H1 (cell line): ENCODE measurements around the gene MEGF9. TPM values are rescaled to one million over a fixed set of nuclear protein-coding genes. Genes with fewer than 3 reads are reported as not detected.

Experiments used
- CTCF ChIA-PET: fragments of 300-600 bp; sonication (Branson Sonifier 250); formaldehyde crosslinking; loops from one replicate; lab custom pipeline; 2021; ENCODE audit not compliant: partially characterized antibody; lab: Charles Lee
- POLR2A ChIA-PET: fragments of 300-600 bp; sonication (Branson Sonifier 250); formaldehyde crosslinking; loops from one replicate; lab custom pipeline; 2021; ENCODE audit warnings: inconsistent platforms; ENCODE audit not compliant: partially characterized antibody; lab: Charles Lee
- DNase-seq, 2 experiments: peaks; one replicate each; pipeline versions ENCODE4 v3.0.0 to v3.0.0-alpha.2; 2010 to 2022; ENCODE audit warnings: low spot score in 2 of 2, low read depth in 1 of 2, mixed read lengths in 1 of 2
- FAIRE-seq: peaks from 2 replicates; lab custom pipeline; 2011; peaks lifted over from hg19 to GRCh38; lab: Jason Lieb, UNC
- H2AFZ ChIP-seq: 2 replicates; pipeline ENCODE4 v1.8.1; 2012; ENCODE audit warnings: low read length, inconsistent platforms
- H2AK5ac ChIP-seq: 2 replicates; pipeline ENCODE4 v1.6.1; 2013; ENCODE audit warnings: low read depth, low read length
- H2BK120ac ChIP-seq: replicated peaks from 2 replicates; pipeline ENCODE3; 2013; ENCODE audit warnings: low read depth, low read length, inconsistent platforms
- H2BK12ac ChIP-seq: 2 replicates; pipeline ENCODE4 v1.6.1; 2013; ENCODE audit warnings: low read depth, low read length
- H2BK15ac ChIP-seq: 2 replicates; pipeline ENCODE4 v1.6.1; 2013; ENCODE audit warnings: low read length
- H2BK20ac ChIP-seq: 2 replicates; pipeline ENCODE4 v1.6.1; 2013; ENCODE audit warnings: low read length
- H2BK5ac ChIP-seq: 2 replicates; pipeline ENCODE4 v1.6.1; 2013; ENCODE audit warnings: low read depth, low read length
- H3K14ac ChIP-seq: 2 replicates; pipeline ENCODE4 v1.6.1; 2013; ENCODE audit warnings: inconsistent platforms; ENCODE audit not compliant: insufficient read length
- H3K18ac ChIP-seq: 2 replicates; pipeline ENCODE4 v1.6.1; 2013; ENCODE audit warnings: low read length; ENCODE audit errors: extremely low read depth
- H3K23ac ChIP-seq: 2 replicates; pipeline ENCODE4 v1.6.1; 2013; ENCODE audit warnings: inconsistent platforms; ENCODE audit not compliant: insufficient read length
- H3K23me2 ChIP-seq: 2 replicates; pipeline ENCODE4 v1.6.1; 2013; ENCODE audit warnings: low read depth, low read length
- H3K27ac ChIP-seq: 2 replicates; pipeline ENCODE4 v1.6.1; 2011; ENCODE audit warnings: low read depth, low read length, inconsistent platforms
- H3K27me3 ChIP-seq, 4 experiments: replicated peaks in 1 of 4; 1 replicate in 1 of 4; 2 replicates in 3 of 4; pipeline versions ENCODE4 v1.6.1 to v1.8.1; 2011 to 2013; ENCODE audit warnings: low read length in 3 of 4, mild to moderate bottlenecking in 3 of 4, inconsistent platforms in 2 of 4, mixed read lengths in 2 of 4, moderate library complexity in 1 of 4; ENCODE audit not compliant: control insufficient read depth in 3 of 4, insufficient read depth in 3 of 4; ENCODE audit errors: extremely low read depth in 1 of 4
- H3K36me3 ChIP-seq, 4 experiments: 2 replicates each; pipeline versions ENCODE4 v1.6.1 to v1.8.1; 2011 to 2013; ENCODE audit warnings: mild to moderate bottlenecking in 4 of 4, low read length in 3 of 4, moderate library complexity in 2 of 4, control low read depth in 1 of 4, inconsistent platforms in 1 of 4; ENCODE audit not compliant: insufficient read depth in 4 of 4, control insufficient read depth in 2 of 4
- H3K4ac ChIP-seq: replicated peaks from 2 replicates; pipeline ENCODE3; 2013; ENCODE audit warnings: low read length, low read depth, mixed read lengths, inconsistent platforms; ENCODE audit not compliant: insufficient read length
- H3K4me1 ChIP-seq, 4 experiments: replicated peaks in 1 of 4; 1 replicate in 1 of 4; 2 replicates in 3 of 4; pipeline versions ENCODE4 v1.6.1 to v1.8.1; 2011 to 2013; ENCODE audit warnings: low read length in 3 of 4, inconsistent platforms in 2 of 4, mixed read lengths in 1 of 4; ENCODE audit not compliant: insufficient read depth in 4 of 4, control insufficient read depth in 3 of 4
- H3K4me2 ChIP-seq, 2 experiments: 2 replicates each; pipeline versions ENCODE4 v1.6.1 to v1.8.1; 2011 to 2013; ENCODE audit warnings: low read depth in 2 of 2, low read length in 2 of 2, control low read depth in 1 of 2, inconsistent platforms in 1 of 2, mild to moderate bottlenecking in 1 of 2; ENCODE audit not compliant: insufficient read depth in 1 of 2
- H3K4me3 ChIP-seq, 4 experiments: fragments of 200-600, 300-600 bp in 1 of 4; sonication (generic), shearing (Covaris generic), sonication (Bioruptor Twin) in 1 of 4; 2 replicates each; pipeline versions ENCODE4 v1.5.1 to v1.8.1; 2011 to 2016; ENCODE audit warnings: low read length in 4 of 4, low read depth in 3 of 4, control low read depth in 2 of 4, inconsistent platforms in 2 of 4, mild to moderate bottlenecking in 2 of 4, mixed read lengths in 1 of 4, moderate library complexity in 1 of 4; ENCODE audit not compliant: insufficient read depth in 2 of 4; ENCODE audit errors: extremely low read depth in 1 of 4
- H3K56ac ChIP-seq: replicated peaks from 2 replicates; pipeline ENCODE3; 2013; ENCODE audit warnings: low read depth, mild to moderate bottlenecking, mixed read lengths, low read length, inconsistent platforms; ENCODE audit not compliant: insufficient read length
- H3K79me1 ChIP-seq: 2 replicates; pipeline ENCODE4 v1.6.1; 2013; ENCODE audit warnings: low read depth, low read length, control low read depth
- H3K79me2 ChIP-seq, 2 experiments: 2 replicates each; pipeline versions ENCODE4 v1.6.1 to v1.8.1; 2012 to 2013; ENCODE audit warnings: low read length in 2 of 2, mild to moderate bottlenecking in 2 of 2, inconsistent platforms in 1 of 2; ENCODE audit not compliant: insufficient read depth in 2 of 2, control insufficient read depth in 1 of 2
- H3K9ac ChIP-seq, 4 experiments: replicated peaks in 1 of 4; 1 replicate in 1 of 4; 2 replicates in 3 of 4; pipeline versions ENCODE4 v1.6.1 to v1.8.1; 2011 to 2013; ENCODE audit warnings: low read depth in 3 of 4, low read length in 3 of 4, control low read depth in 2 of 4, mild to moderate bottlenecking in 2 of 4, moderate library complexity in 2 of 4, inconsistent platforms in 1 of 4; ENCODE audit errors: extremely low read depth in 1 of 4
- H3K9me3 ChIP-seq, 2 experiments: 2 replicates each; pipeline versions ENCODE4 v1.6.1 to v1.8.1; 2012 to 2013; ENCODE audit warnings: mild to moderate bottlenecking in 2 of 2, moderate library complexity in 2 of 2, control low read depth in 1 of 2, inconsistent platforms in 1 of 2, low read depth in 1 of 2, low read length in 1 of 2, mixed read lengths in 1 of 2; ENCODE audit not compliant: insufficient read depth in 2 of 2
- H4K20me1 ChIP-seq, 2 experiments: replicated peaks in 1 of 2; 2 replicates each; pipeline versions ENCODE3 to v1.8.1; 2011 to 2013; ENCODE audit warnings: inconsistent platforms in 2 of 2, low read length in 2 of 2, mild to moderate bottlenecking in 1 of 2; ENCODE audit not compliant: insufficient read depth in 2 of 2, control insufficient read depth in 1 of 2
- H4K5ac ChIP-seq: 2 replicates; pipeline ENCODE4 v1.6.1; 2013; ENCODE audit warnings: low read length, low read depth, mixed read lengths, inconsistent platforms; ENCODE audit not compliant: insufficient read length
- H4K8ac ChIP-seq: 2 replicates; pipeline ENCODE4 v1.8.0; 2013; ENCODE audit warnings: mild to moderate bottlenecking, moderate library complexity, low read length, inconsistent platforms; ENCODE audit not compliant: insufficient read depth; ENCODE audit errors: extremely low read depth
- H4K91ac ChIP-seq: replicated peaks from 2 replicates; pipeline ENCODE3; 2013; ENCODE audit warnings: low read length, mixed read lengths, inconsistent platforms; ENCODE audit not compliant: insufficient read length
- ASH2L ChIP-seq: fragments of 200-600, 300-600 bp; sonication (generic); IDR thresholded peaks from one replicate; pipeline ENCODE4 v1.7.1; 2017; ENCODE audit warnings: low read length
- CBX8 ChIP-seq: fragments of 300-800, 300-1000 bp; sonication (generic); IDR thresholded peaks from 2 replicates; pipeline ENCODE4 v1.7.1; 2016; ENCODE audit warnings: low read depth, low read length, borderline replicate concordance
- CEBPB ChIP-seq: IDR thresholded peaks from 2 replicates; pipeline ENCODE4 v1.6.1; 2012; ENCODE audit warnings: low read depth, low read length
- CHD1 ChIP-seq: IDR thresholded peaks from 2 replicates; pipeline ENCODE4 v1.6.1; 2012; ENCODE audit warnings: low read depth, low read length, improper control_type of control experiment
- KDM4A ChIP-seq: IDR thresholded peaks from one replicate; pipeline ENCODE4 v1.7.1; 2012; ENCODE audit warnings: low read depth, mild to moderate bottlenecking, moderate library complexity, low read length, inconsistent platforms; ENCODE audit not compliant: severe bottlenecking
- SIX5 ChIP-seq: IDR thresholded peaks from 2 replicates; pipeline ENCODE4 v1.6.1; 2011; ENCODE audit warnings: mild to moderate bottlenecking, low read depth, low read length
- SP1 ChIP-seq: IDR thresholded peaks from 2 replicates; pipeline ENCODE4 v1.6.1; 2011; ENCODE audit warnings: low read depth, low read length
- TBP ChIP-seq: IDR thresholded peaks from 2 replicates; pipeline ENCODE4 v1.6.1; 2011; ENCODE audit warnings: low read depth, low read length, improper control_type of control experiment
- TCF12 ChIP-seq: IDR thresholded peaks from 2 replicates; pipeline ENCODE4 v1.6.1; 2011; ENCODE audit warnings: low read depth, mild to moderate bottlenecking, low read length
- TEAD4 ChIP-seq: IDR thresholded peaks from 2 replicates; pipeline ENCODE4 v1.6.1; 2012; ENCODE audit warnings: low read depth, low read length, inconsistent platforms, mixed read lengths
- YY1 ChIP-seq: IDR thresholded peaks from 2 replicates; pipeline ENCODE4 v1.6.1; 2011; ENCODE audit warnings: low read depth, mild to moderate bottlenecking, low read length
- WGBS, 2 experiments: shearing (Covaris generic) in 1 of 2; methylation state at CpG; one replicate each; pipeline versions ENCODE4 v1.1.6 to v1.1.7; 2013 to 2015; ENCODE audit warnings: low lambda C conversion rate in 2 of 2, mixed read lengths in 2 of 2, inconsistent platforms in 1 of 2, low coverage in 1 of 2, missing lambda C conversion rate in 1 of 2; ENCODE audit not compliant: insufficient replicate concordance in 2 of 2, insufficient coverage in 1 of 2, insufficient read length in 1 of 2; ENCODE audit errors: extremely low coverage in 1 of 2, missing lambda C conversion rate in 1 of 2; 5-methylcytosine and 5-hydroxymethylcytosine counted together
- polyA plus RNA-seq, 7 experiments: library from polyadenylated mRNA; depleted of rRNA in 3 of 7; stranded (reverse) in 5 of 7; unstranded in 2 of 7; fragments of >200 nt in 5 of 7; fragments of 200-250 nt in 2 of 7; gene quantifications; 1 replicate in 5 of 7; 2 replicates in 1 of 7; 4 replicates in 1 of 7; pipeline versions ENCODE4 v1.2.1 to v1.2.3, GENCODE V29; 2011 to 2013; ENCODE audit warnings: missing spikeins in 2 of 7, mixed read lengths in 2 of 7
- total RNA-seq: library from RNA; stranded (reverse); fragmentation: NEBNext Ultra II Directional; extraction: Animal tissue kit (Norgen Biotek cat#: 25700); gene quantifications from 2 replicates; pipeline ENCODE4 v1.2.1, GENCODE V29; 2021
- TF ChIP-seq, protein P1 (sequence below), 3 experiments: IDR thresholded peaks; 1 replicate in 2 of 3; 2 replicates in 1 of 3; pipeline versions ENCODE4 v1.5.1 to v1.6.1; 2011; ENCODE audit warnings: low read length in 3 of 3, mild to moderate bottlenecking in 3 of 3, inconsistent platforms in 2 of 3, low read depth in 1 of 3, moderate library complexity in 1 of 3; ENCODE audit not compliant: insufficient read depth in 1 of 3; ENCODE audit errors: control extremely low read depth in 1 of 3

The MEGF9 gene
- total and polyA plus RNA-seq, 2 of the 8 experiments (the other 6 are each of a cell fraction or from before 2014, with no cell fraction given): 0.45 to 1.8 TPM

DNA sequence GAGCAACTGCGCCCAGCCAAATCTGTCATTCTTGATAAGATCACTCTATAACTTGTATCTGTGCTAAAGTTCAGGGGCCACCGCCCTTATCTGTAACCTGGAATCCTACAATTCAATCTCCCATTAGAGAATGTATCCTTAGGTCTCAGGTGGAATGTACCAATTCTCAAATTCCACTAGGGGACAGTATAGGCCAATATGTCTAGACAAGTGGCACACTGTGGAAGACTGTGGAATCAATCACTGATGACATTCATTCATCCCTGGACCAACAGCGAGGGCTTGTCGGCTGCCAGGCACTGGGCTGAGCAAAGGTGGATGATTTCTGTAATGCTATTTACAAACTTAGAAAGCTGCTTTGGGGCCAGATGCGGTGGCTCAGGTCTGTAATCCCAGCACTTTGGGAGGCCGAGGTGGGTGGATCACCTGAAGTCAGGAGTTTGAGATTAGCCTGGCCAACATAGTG, 28.7 kb upstream of the MEGF9 start:
- Histone ChIP-seq H4K20me1 (no peaks in the 10 kb centered on the region), H3K79me1 (no peaks in the 10 kb centered on the region), H2BK5ac (no peak overlapping the region), H3K9me3 (peaks cover 0 to 6% of the 10 kb centered on the region in 2 experiments; a peak in 1 of 4 replicates), H2BK120ac (no peak overlapping the region), H3K27ac (no peak overlapping the region), H3K23me2 (no peaks in the 10 kb centered on the region), H3K4me3 (no peak overlapping the region), H3K4me1 (no peaks in the 10 kb centered on the region), H2AK5ac (no peak overlapping the region), H3K36me3 (no peaks in the 10 kb centered on the region), H2BK15ac (no peak overlapping the region), H4K5ac (no peak overlapping the region), H3K4ac (no peak overlapping the region), H3K4me2 (no peak overlapping the region), H3K27me3 (no peaks in the 10 kb centered on the region), H3K14ac (no peak overlapping the region), H4K91ac (no peak overlapping the region), H2BK12ac (no peak overlapping the region), H3K18ac (no peak overlapping the region), H3K56ac (no peak overlapping the region), H2AFZ (no peak overlapping the region), H3K23ac (no peak overlapping the region), H4K8ac (no peak overlapping the region), H3K79me2 (no peaks in the 10 kb centered on the region), H3K9ac (no peak overlapping the region), H2BK20ac (no peak overlapping the region)
- DNase-seq (no peak), FAIRE-seq (peak; percentile 19)
- ChIA-PET POLR2A (no interaction called here), CTCF (interaction anchor here (0.6 to 2.2 kb wide), 13 partner anchors 10 to 317 kb away, joined by 3 to 7 read pairs (median 3); no protein-coding TSS in a partner anchor)
- 85% methylated on average over 6 of the region's 6 CpGs; no CpG with 5 or more reads in 1 of the 2 experiments for WGBS, 2 experiments
- TF ChIP-seq CEBPB: 0 out of 2 replicates have a peak, but pooled peaks have one; percentile 24
- TF ChIP-seq SP1: no peak
- no peak for TF ChIP-seq SIX5
- TF ChIP-seq TCF12: no peak
- TF ChIP-seq KDM4A: no peak
- TF ChIP-seq ASH2L: no peak
- TF ChIP-seq CBX8: no peak
- no peak for TF ChIP-seq YY1
- TF ChIP-seq, protein P1, sequence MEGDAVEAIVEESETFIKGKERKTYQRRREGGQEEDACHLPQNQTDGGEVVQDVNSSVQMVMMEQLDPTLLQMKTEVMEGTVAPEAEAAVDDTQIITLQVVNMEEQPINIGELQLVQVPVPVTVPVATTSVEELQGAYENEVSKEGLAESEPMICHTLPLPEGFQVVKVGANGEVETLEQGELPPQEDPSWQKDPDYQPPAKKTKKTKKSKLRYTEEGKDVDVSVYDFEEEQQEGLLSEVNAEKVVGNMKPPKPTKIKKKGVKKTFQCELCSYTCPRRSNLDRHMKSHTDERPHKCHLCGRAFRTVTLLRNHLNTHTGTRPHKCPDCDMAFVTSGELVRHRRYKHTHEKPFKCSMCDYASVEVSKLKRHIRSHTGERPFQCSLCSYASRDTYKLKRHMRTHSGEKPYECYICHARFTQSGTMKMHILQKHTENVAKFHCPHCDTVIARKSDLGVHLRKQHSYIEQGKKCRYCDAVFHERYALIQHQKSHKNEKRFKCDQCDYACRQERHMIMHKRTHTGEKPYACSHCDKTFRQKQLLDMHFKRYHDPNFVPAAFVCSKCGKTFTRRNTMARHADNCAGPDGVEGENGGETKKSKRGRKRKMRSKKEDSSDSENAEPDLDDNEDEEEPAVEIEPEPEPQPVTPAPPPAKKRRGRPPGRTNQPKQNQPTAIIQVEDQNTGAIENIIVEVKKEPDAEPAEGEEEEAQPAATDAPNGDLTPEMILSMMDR (IDR thresholded peaks at IDR 0.05; ENCODE audit: control extremely low read depth in 1 of 3, insufficient read depth in 1 of 3, low read depth in 1 of 3, low read length in 3 of 3): peak in 2 of 3 experiments; percentile 62 to 82; a peak in 3 of 4 replicates
- TF ChIP-seq TEAD4: peak; percentile 81
- TF ChIP-seq CHD1: no peak
- TF ChIP-seq TBP: no peak
